ENCODE measurements around the gene SLC46A1.

SLC46A1 gene

DNA sequence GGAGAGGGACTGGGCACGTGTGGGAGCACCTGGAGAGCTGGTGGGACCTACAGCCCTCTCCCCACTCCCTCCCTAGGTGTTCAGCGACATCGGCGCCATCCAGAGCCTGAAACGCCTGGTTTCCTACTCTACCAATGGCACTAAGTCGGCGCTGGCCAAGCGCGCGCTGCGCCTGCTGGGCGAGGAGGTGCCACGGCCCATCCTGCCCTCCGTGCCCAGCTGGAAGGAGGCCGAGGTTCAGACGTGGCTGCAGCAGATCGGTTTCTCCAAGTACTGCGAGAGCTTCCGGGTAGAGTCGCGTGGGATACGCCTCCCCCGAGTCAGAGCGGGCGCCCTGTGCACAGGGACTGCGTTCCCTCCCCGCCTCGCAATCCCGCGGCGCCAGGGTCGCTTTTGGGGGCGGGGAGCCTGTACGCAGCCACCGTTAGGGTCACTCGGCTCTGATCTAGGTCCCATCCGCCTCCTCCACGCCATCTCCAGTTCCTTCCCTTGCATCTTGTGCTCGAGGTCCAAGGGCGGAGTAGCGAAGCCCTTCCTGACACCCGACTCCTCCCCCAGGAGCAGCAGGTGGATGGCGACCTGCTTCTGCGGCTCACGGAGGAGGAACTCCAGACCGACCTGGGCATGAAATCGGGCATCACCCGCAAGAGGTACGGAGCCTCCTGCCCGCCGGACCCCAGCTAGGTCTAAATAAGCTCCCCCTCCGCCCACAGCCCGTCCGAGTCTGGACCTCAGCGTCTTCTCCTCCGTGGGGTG lies 21.6 kb downstream of the SLC46A1 start:
- TF ChIP-seq CTCF (IDR thresholded peaks at IDR 0.05; ENCODE audit: insufficient read depth, low read depth, low read length, missing control alignments) = no peak
- DNase-seq (ENCODE audit: low read depth) = no peak
- H3K4me3 ChIP-seq (ENCODE audit: low read length) = peak overlapping the region; percentile 39

DNA sequence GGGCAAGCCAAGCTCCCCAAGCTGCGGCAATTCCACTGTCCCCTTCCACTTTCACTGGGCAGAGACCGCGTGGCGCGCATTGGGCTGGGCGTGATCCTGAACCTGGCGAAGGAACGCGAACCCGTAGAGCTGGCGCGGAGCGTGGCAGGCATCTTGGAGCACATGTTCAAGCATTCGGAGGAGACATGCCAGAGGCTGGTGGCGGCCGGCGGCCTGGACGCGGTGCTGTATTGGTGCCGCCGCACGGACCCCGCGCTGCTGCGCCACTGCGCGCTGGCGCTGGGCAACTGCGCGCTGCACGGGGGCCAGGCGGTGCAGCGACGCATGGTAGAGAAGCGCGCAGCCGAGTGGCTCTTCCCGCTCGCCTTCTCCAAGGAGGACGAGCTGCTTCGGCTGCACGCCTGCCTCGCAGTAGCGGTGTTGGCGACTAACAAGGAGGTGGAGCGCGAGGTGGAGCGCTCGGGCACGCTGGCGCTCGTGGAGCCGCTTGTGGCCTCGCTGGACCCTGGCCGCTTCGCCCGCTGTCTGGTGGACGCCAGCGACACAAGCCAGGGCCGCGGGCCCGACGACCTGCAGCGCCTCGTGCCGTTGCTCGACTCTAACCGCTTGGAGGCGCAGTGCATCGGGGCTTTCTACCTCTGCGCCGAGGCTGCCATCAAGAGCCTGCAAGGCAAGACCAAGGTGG lies 24.7 kb downstream of the SLC46A1 start:
- DNase-seq (ENCODE audit: low read depth) = peak; percentile 44
- peak; percentile 37 for TF ChIP-seq CTCF (IDR thresholded peaks at IDR 0.05; ENCODE audit: insufficient read depth, low read depth, low read length, missing control alignments)
- no peak overlapping the region for H3K4me3 ChIP-seq (ENCODE audit: low read length)

DNA sequence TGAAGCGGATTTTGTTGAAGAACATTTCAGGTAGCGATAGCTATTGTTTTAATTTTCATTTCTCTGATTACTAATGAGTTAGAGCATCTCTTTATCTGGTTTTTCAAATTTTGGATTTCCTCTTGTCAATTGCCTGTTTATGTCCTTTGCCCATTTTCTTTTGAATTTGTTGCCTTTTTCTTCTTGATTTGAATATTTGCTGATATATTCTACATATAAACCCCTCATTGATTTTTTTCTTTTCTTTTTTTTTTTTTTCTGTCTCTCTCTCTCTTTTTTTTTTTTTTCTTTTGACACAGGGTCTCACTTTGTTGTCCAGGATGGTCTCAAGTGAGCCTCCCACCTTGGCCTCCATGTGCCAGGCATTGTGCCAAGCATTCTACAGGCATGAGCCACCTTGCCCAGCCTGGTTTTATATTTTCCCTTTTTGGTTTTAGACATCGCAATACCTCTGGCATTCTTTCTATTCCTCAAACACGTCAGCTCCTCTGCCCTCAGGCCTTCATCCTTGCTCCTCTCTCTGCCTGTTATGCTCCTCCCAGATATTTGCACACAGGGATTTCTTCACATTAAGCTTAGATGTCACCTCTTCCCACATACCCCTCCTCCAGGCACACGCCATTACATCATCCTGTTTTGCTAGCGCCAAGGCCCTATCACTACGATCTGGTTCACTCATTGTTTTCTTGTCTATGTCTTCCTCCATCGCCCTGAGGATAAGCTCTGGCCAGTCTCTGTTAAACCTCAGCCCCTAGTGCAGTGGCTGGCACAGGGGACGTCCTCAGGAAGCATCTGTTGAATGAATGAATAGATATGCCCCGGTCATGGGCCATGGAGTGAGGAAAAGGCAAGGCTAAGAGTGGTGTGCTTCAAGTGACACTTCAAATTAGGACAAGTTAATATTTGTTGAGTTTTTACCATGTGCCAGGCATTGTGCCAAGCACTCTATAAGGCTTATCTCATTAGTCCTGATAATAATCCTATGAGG lies 25.9 kb downstream of the SLC46A1 start:
- no peak for TF ChIP-seq CTCF (IDR thresholded peaks at IDR 0.05; ENCODE audit: insufficient read depth, low read depth, low read length, missing control alignments)
- DNase-seq (ENCODE audit: low read depth) = peak; percentile 100
- no peak overlapping the region for H3K4me3 ChIP-seq (ENCODE audit: low read length)

- TF ChIP-seq CTCF (IDR thresholded peaks at IDR 0.05; ENCODE audit: insufficient read depth, low read depth, low read length, missing control alignments) = no peak
- DNase-seq (ENCODE audit: low read depth) = no peak
- no peak overlapping the region for H3K4me3 ChIP-seq (ENCODE audit: low read length)
Measured at GRCh38 chr17:28372945-28373274, 33.1 kb downstream of the SLC46A1 start.

GRCh38 chr17:28372203-28372944 lies 33.6 kb downstream of the SLC46A1 start:
- no peak for TF ChIP-seq CTCF (IDR thresholded peaks at IDR 0.05; ENCODE audit: insufficient read depth, low read depth, low read length, missing control alignments)

More at GRCh38 chr17:28372203-28372944, 33.6 kb downstream of the SLC46A1 start:
- DNase-seq (ENCODE audit: low read depth) = no peak
- H3K4me3 ChIP-seq (ENCODE audit: low read length) = no peak overlapping the region
